ENCODE measurements around the gene MNAT1.

- TF ChIP-seq SIN3A (IDR thresholded peaks at IDR 0.05; ENCODE audit: borderline replicate concordance, insufficient read depth, low read length) (no peak), POLR2AphosphoS5 (IDR thresholded peaks at IDR 0.05; ENCODE audit: low read depth, low read length) (no peak), TAF1 (IDR thresholded peaks at IDR 0.05; ENCODE audit: borderline replicate concordance, insufficient read depth, low read length) (no peak)
These were observed 26.2 kb downstream of the MNAT1 start for GRCh38 chr14:60760644-60761364.
